GM23338 (cell line): ENCODE measurements around the gene TBL3. TPM values are rescaled to one million over a fixed set of nuclear protein-coding genes. Genes with fewer than 3 reads are reported as not detected.

Experiments used
- ATAC-seq: fragments of 200-7000 bp; cut with Tn5 transposase; 3 replicates; pipeline ENCODE4 v1.9.1; 2020
- DNase-seq: peaks from one replicate; pipeline ENCODE4 v3.0.0-alpha.2; 2015; ENCODE audit warnings: low spot score
- H2AFZ ChIP-seq: fragments of 200-600 bp; sonication (generic); 2 replicates; pipeline ENCODE4 v1.8.0; 2016; ENCODE audit warnings: antibody characterized with exemption, mild to moderate bottlenecking, moderate library complexity
- H3F3A ChIP-seq: fragments of 200-600 bp; sonication (generic); replicated peaks from 2 replicates; pipeline ENCODE4 v1.8.0; 2017; ENCODE audit warnings: antibody characterized with exemption, mixed run types, low read depth
- H3K27ac ChIP-seq: fragments of 200-600 bp; sonication (generic); 2 replicates; pipeline ENCODE4 v1.6.1; 2016; ENCODE audit warnings: low read depth
- H3K27me3 ChIP-seq: fragments of 200-600 bp; sonication (generic); 2 replicates; pipeline ENCODE4 v1.8.0; 2016; ENCODE audit warnings: mild to moderate bottlenecking, mixed run types, moderate library complexity; ENCODE audit not compliant: insufficient read depth
- H3K36me3 ChIP-seq: fragments of 200-600 bp; sonication (generic); 2 replicates; pipeline ENCODE4 v1.8.0; 2016; ENCODE audit warnings: mild to moderate bottlenecking; ENCODE audit not compliant: insufficient read depth
- H3K4me1 ChIP-seq: fragments of 200-600 bp; sonication (generic); 2 replicates; pipeline ENCODE4 v1.8.0; 2016; ENCODE audit warnings: mild to moderate bottlenecking, moderate library complexity; ENCODE audit not compliant: insufficient read depth
- H3K4me2 ChIP-seq: fragments of 200-600 bp; sonication (generic); 2 replicates; pipeline ENCODE4 v1.7.1; 2017; ENCODE audit warnings: mixed run types
- H3K4me3 ChIP-seq: fragments of 200-600 bp; sonication (generic); 2 replicates; pipeline ENCODE4 v1.6.1; 2016; ENCODE audit warnings: mixed run types
- H3K79me2 ChIP-seq: fragments of 200-600 bp; sonication (generic); replicated peaks from 2 replicates; pipeline ENCODE4 v1.8.0; 2017; ENCODE audit warnings: mild to moderate bottlenecking; ENCODE audit not compliant: insufficient read depth
- H3K9me2 ChIP-seq: fragments of 200-600 bp; sonication (generic); 2 replicates; pipeline ENCODE4 v1.8.0; 2017; ENCODE audit not compliant: insufficient read depth
- H4K20me1 ChIP-seq: fragments of 200-600 bp; sonication (generic); replicated peaks from 2 replicates; pipeline ENCODE4 v1.8.0; 2017; ENCODE audit warnings: mild to moderate bottlenecking; ENCODE audit not compliant: insufficient read depth
- H3K27ac Mint-ChIP-seq: 2 replicates; pipeline ENCODE4 v1.8.0; 2020; ENCODE audit warnings: inconsistent platforms, mild to moderate bottlenecking, moderate library complexity, mixed read lengths
- H3K27me3 Mint-ChIP-seq: 3 replicates; pipeline ENCODE4 v1.8.0; 2022; ENCODE audit warnings: low read depth, mild to moderate bottlenecking, moderate library complexity, mixed read lengths, inconsistent platforms; ENCODE audit not compliant: insufficient read depth, poor library complexity
- H3K36me3 Mint-ChIP-seq: 3 replicates; pipeline ENCODE4 v1.8.0; 2021; ENCODE audit warnings: low read depth, mild to moderate bottlenecking, inconsistent platforms, moderate library complexity, mixed read lengths
- H3K4me1 Mint-ChIP-seq: 3 replicates; pipeline ENCODE4 v1.8.0; 2020; ENCODE audit warnings: mild to moderate bottlenecking, inconsistent platforms, mixed read lengths
- H3K4me3 Mint-ChIP-seq: 3 replicates; pipeline ENCODE4 v1.8.0; 2021; ENCODE audit warnings: moderate library complexity, mild to moderate bottlenecking, inconsistent platforms, mixed read lengths
- H3K9me3 Mint-ChIP-seq: 3 replicates; pipeline ENCODE4 v1.8.0; 2020; ENCODE audit warnings: moderate library complexity, mild to moderate bottlenecking, inconsistent platforms, mixed read lengths
- CREB1 ChIP-seq: fragments of 250-450 bp; sonication (Bioruptor Pico); IDR thresholded peaks from 2 replicates; pipeline ENCODE4 v1.5.0; 2020; ENCODE audit warnings: low read depth, mild to moderate bottlenecking, moderate library complexity
- EZH2 ChIP-seq: fragments of 200-600 bp; sonication (generic); IDR thresholded peaks from one replicate; pipeline ENCODE4 v1.8.0; 2017; ENCODE audit warnings: antibody characterized with exemption, mild to moderate bottlenecking, low read depth; ENCODE audit not compliant: unreplicated experiment
- EZH2phosphoT487 ChIP-seq: fragments of 200-600 bp; sonication (generic); IDR thresholded peaks from one replicate; pipeline ENCODE4 v1.8.1; 2018; ENCODE audit warnings: antibody characterized with exemption; ENCODE audit not compliant: unreplicated experiment
- JUNB ChIP-seq: IDR thresholded peaks from one replicate; pipeline ENCODE4 v1.6.1; 2016; ENCODE audit warnings: antibody characterized with exemption; ENCODE audit not compliant: unreplicated experiment
- NANOG ChIP-seq: IDR thresholded peaks from 2 replicates; pipeline ENCODE4 v1.6.1; 2016; ENCODE audit warnings: antibody characterized with exemption, borderline replicate concordance
- POLR2AphosphoS5 ChIP-seq: IDR thresholded peaks from 2 replicates; pipeline ENCODE4 v1.6.1; 2016; ENCODE audit warnings: antibody characterized with exemption, low read depth
- STAT1 ChIP-seq: IDR thresholded peaks from one replicate; pipeline ENCODE4 v1.6.1; 2016; ENCODE audit warnings: antibody characterized with exemption; ENCODE audit not compliant: unreplicated experiment
- ZNF114 ChIP-seq: fragments of 250-450 bp; sonication (Bioruptor Pico); IDR thresholded peaks from 2 replicates; pipeline ENCODE4 v1.5.0; 2020; ENCODE audit warnings: mild to moderate bottlenecking, moderate library complexity
- ZNF331 ChIP-seq: fragments of 250-450 bp; sonication (Bioruptor Pico); IDR thresholded peaks from 2 replicates; pipeline ENCODE4 v1.5.0; 2020; ENCODE audit warnings: low read depth, mild to moderate bottlenecking, moderate library complexity
- polyA plus RNA-seq: library from polyadenylated mRNA; unstranded; fragments of >200 nt; fragmentation: Nextera tagmentation; extraction: Ambion mirVana; gene quantifications from 2 replicates; pipeline ENCODE4 v1.2.1, GENCODE V29; 2016
- total RNA-seq: library from RNA; depleted of rRNA; stranded (reverse); fragments of >200 nt; shearing (Covaris generic); gene quantifications from 2 replicates; pipeline ENCODE4 v1.2.3, GENCODE V29; 2014
- TF ChIP-seq, protein P1 (sequence below): fragments of 250-450 bp; sonication (Bioruptor Pico); IDR thresholded peaks from 2 replicates; pipeline ENCODE4 v1.5.0; 2020; ENCODE audit warnings: mild to moderate bottlenecking, moderate library complexity
- TF ChIP-seq, protein P2 (sequence below): IDR thresholded peaks from 2 replicates; pipeline ENCODE4 v1.6.1; 2016; ENCODE audit warnings: antibody characterized with exemption
- TF ChIP-seq, protein P3 (sequence below): IDR thresholded peaks from one replicate; pipeline ENCODE4 v1.6.1; 2018; ENCODE audit warnings: antibody characterized with exemption; ENCODE audit not compliant: unreplicated experiment
- TF ChIP-seq, protein P4 (sequence below), 2 experiments: fragments of 200-600 bp in 1 of 2; sonication (generic) in 1 of 2; conservative IDR thresholded peaks; 2 replicates each; pipeline versions ENCODE4 v1.5.1 to v1.6.1; 2016 to 2017; ENCODE audit warnings: antibody characterized with exemption in 2 of 2, low read depth in 2 of 2, mild to moderate bottlenecking in 2 of 2, moderate library complexity in 1 of 2

Gene TBL3
- total and polyA plus RNA-seq, 2 experiments from 2014 or later: 67.0 to 157 TPM

DNA sequence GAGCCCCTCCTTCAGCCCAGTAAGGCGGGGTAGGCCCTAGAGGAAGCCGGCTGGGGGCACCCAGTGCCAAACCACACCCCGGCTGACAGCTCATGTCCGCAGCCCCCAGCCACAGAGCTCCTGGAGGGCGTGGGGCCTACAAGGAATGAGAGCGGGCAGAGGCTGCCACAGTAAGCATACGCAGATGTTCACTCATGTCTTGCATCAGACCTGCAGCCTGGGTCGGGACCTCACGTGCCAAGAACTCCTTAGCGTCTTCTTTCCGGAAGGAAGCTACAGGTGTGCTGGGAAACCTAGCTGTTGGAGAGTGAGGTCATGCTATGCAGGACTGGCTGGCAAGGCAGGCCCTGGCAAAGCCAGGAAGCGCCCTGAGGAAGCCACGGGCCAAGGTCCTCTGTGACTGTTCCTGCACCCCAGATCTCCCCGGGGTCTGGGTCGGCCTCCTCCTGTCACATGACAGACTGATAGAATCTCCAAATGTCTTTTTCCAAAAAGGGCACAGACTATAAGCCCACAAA lies 36.2 kb downstream of the TBL3 start:
- H3K27me3 Mint-ChIP-seq: peaks cover 15% of the 10 kb centered on the region
- no peak overlapping the region for H2AFZ ChIP-seq
- H3K4me3 ChIP-seq: peak overlapping the region; percentile 91
- peaks cover 37% of the 10 kb centered on the region for H3K4me1 Mint-ChIP-seq
- peak overlapping the region; percentile 74 for H3K4me3 Mint-ChIP-seq
- peaks cover 42% of the 10 kb centered on the region for H3K79me2 ChIP-seq
- H3K9me2 ChIP-seq: no peaks in the 10 kb centered on the region
- peaks cover 28% of the 10 kb centered on the region; the same call in 1 of the 2 replicates for H3F3A ChIP-seq
- ATAC-seq: no peak
- H3K27me3 ChIP-seq: no peaks in the 10 kb centered on the region
- H4K20me1 ChIP-seq: peaks cover 36% of the 10 kb centered on the region
- no peak overlapping the region for H3K27ac ChIP-seq
- H3K36me3 Mint-ChIP-seq: peaks cover 11% of the 10 kb centered on the region
- H3K9me3 Mint-ChIP-seq: no peaks in the 10 kb centered on the region
- peaks cover 22% of the 10 kb centered on the region for H3K4me1 ChIP-seq
- H3K27ac Mint-ChIP-seq: no peak overlapping the region; the same call in 1 of the 2 replicates
- no peaks in the 10 kb centered on the region for H3K36me3 ChIP-seq
- no peak for DNase-seq
- TF ChIP-seq, protein P1, sequence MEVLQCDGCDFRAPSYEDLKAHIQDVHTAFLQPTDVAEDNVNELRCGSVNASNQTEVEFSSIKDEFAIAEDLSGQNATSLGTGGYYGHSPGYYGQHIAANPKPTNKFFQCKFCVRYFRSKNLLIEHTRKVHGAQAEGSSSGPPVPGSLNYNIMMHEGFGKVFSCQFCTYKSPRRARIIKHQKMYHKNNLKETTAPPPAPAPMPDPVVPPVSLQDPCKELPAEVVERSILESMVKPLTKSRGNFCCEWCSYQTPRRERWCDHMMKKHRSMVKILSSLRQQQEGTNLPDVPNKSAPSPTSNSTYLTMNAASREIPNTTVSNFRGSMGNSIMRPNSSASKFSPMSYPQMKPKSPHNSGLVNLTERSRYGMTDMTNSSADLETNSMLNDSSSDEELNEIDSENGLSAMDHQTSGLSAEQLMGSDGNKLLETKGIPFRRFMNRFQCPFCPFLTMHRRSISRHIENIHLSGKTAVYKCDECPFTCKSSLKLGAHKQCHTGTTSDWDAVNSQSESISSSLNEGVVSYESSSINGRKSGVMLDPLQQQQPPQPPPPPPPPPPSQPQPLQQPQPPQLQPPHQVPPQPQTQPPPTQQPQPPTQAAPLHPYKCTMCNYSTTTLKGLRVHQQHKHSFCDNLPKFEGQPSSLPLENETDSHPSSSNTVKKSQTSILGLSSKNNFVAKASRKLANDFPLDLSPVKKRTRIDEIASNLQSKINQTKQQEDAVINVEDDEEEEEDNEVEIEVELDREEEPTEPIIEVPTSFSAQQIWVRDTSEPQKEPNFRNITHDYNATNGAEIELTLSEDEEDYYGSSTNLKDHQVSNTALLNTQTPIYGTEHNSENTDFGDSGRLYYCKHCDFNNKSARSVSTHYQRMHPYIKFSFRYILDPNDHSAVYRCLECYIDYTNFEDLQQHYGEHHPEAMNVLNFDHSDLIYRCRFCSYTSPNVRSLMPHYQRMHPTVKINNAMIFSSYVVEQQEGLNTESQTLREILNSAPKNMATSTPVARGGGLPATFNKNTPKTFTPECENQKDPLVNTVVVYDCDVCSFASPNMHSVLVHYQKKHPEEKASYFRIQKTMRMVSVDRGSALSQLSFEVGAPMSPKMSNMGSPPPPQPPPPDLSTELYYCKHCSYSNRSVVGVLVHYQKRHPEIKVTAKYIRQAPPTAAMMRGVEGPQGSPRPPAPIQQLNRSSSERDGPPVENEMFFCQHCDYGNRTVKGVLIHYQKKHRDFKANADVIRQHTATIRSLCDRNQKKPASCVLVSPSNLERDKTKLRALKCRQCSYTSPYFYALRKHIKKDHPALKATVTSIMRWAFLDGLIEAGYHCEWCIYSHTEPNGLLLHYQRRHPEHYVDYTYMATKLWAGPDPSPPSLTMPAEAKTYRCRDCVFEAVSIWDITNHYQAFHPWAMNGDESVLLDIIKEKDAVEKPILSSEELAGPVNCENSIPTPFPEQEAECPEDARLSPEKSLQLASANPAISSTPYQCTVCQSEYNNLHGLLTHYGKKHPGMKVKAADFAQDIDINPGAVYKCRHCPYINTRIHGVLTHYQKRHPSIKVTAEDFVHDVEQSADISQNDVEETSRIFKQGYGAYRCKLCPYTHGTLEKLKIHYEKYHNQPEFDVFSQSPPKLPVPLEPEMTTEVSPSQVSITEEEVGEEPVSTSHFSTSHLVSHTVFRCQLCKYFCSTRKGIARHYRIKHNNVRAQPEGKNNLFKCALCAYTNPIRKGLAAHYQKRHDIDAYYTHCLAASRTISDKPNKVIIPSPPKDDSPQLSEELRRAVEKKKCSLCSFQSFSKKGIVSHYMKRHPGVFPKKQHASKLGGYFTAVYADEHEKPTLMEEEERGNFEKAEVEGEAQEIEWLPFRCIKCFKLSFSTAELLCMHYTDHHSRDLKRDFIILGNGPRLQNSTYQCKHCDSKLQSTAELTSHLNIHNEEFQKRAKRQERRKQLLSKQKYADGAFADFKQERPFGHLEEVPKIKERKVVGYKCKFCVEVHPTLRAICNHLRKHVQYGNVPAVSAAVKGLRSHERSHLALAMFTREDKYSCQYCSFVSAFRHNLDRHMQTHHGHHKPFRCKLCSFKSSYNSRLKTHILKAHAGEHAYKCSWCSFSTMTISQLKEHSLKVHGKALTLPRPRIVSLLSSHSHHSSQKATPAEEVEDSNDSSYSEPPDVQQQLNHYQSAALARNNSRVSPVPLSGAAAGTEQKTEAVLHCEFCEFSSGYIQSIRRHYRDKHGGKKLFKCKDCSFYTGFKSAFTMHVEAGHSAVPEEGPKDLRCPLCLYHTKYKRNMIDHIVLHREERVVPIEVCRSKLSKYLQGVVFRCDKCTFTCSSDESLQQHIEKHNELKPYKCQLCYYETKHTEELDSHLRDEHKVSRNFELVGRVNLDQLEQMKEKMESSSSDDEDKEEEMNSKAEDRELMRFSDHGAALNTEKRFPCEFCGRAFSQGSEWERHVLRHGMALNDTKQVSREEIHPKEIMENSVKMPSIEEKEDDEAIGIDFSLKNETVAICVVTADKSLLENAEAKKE (CRISPR knock-in tag): no peak
- TF ChIP-seq JUNB: no peak
- TF ChIP-seq, protein P2, sequence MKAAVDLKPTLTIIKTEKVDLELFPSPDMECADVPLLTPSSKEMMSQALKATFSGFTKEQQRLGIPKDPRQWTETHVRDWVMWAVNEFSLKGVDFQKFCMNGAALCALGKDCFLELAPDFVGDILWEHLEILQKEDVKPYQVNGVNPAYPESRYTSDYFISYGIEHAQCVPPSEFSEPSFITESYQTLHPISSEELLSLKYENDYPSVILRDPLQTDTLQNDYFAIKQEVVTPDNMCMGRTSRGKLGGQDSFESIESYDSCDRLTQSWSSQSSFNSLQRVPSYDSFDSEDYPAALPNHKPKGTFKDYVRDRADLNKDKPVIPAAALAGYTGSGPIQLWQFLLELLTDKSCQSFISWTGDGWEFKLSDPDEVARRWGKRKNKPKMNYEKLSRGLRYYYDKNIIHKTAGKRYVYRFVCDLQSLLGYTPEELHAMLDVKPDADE: no peak
- no peak for TF ChIP-seq NANOG
- no peak for TF ChIP-seq EZH2phosphoT487
- no peak for TF ChIP-seq CREB1 (CRISPR knock-in tag)
- TF ChIP-seq ZNF331 (CRISPR knock-in tag): no peak
- TF ChIP-seq POLR2AphosphoS5: no peak
- TF ChIP-seq, protein P3, sequence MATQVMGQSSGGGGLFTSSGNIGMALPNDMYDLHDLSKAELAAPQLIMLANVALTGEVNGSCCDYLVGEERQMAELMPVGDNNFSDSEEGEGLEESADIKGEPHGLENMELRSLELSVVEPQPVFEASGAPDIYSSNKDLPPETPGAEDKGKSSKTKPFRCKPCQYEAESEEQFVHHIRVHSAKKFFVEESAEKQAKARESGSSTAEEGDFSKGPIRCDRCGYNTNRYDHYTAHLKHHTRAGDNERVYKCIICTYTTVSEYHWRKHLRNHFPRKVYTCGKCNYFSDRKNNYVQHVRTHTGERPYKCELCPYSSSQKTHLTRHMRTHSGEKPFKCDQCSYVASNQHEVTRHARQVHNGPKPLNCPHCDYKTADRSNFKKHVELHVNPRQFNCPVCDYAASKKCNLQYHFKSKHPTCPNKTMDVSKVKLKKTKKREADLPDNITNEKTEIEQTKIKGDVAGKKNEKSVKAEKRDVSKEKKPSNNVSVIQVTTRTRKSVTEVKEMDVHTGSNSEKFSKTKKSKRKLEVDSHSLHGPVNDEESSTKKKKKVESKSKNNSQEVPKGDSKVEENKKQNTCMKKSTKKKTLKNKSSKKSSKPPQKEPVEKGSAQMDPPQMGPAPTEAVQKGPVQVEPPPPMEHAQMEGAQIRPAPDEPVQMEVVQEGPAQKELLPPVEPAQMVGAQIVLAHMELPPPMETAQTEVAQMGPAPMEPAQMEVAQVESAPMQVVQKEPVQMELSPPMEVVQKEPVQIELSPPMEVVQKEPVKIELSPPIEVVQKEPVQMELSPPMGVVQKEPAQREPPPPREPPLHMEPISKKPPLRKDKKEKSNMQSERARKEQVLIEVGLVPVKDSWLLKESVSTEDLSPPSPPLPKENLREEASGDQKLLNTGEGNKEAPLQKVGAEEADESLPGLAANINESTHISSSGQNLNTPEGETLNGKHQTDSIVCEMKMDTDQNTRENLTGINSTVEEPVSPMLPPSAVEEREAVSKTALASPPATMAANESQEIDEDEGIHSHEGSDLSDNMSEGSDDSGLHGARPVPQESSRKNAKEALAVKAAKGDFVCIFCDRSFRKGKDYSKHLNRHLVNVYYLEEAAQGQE: no peak
- no peak for TF ChIP-seq STAT1
- TF ChIP-seq, protein P4, sequence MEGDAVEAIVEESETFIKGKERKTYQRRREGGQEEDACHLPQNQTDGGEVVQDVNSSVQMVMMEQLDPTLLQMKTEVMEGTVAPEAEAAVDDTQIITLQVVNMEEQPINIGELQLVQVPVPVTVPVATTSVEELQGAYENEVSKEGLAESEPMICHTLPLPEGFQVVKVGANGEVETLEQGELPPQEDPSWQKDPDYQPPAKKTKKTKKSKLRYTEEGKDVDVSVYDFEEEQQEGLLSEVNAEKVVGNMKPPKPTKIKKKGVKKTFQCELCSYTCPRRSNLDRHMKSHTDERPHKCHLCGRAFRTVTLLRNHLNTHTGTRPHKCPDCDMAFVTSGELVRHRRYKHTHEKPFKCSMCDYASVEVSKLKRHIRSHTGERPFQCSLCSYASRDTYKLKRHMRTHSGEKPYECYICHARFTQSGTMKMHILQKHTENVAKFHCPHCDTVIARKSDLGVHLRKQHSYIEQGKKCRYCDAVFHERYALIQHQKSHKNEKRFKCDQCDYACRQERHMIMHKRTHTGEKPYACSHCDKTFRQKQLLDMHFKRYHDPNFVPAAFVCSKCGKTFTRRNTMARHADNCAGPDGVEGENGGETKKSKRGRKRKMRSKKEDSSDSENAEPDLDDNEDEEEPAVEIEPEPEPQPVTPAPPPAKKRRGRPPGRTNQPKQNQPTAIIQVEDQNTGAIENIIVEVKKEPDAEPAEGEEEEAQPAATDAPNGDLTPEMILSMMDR (conservative IDR thresholded peaks at IDR 0.05; ENCODE audit: low read depth in 2 of 2): no peak
- TF ChIP-seq ZNF114 (CRISPR knock-in tag): no peak
- no peak for TF ChIP-seq EZH2
- H3K4me2 ChIP-seq: peak overlapping the region; percentile 97
